HL-60 (cell line): ENCODE data around the gene DUSP6.

Experiments
- DNase-seq, 2 experiments: peaks; one replicate each; pipeline ENCODE4 v3.0.0-alpha.2; 2010 to 2020; ENCODE audit warnings: low read depth in 1 of 2, low spot score in 1 of 2
- H3K27ac ChIP-seq: fragments of 250-450 bp; sonication (Bioruptor Pico); replicated peaks from 2 replicates; pipeline ENCODE4 v1.5.1; 2020; ENCODE audit warnings: mild to moderate bottlenecking, moderate library complexity
- H3K27me3 ChIP-seq: fragments of 250-450 bp; sonication (Bioruptor Pico); 2 replicates; pipeline ENCODE4 v1.5.1; 2021; ENCODE audit warnings: mild to moderate bottlenecking, moderate library complexity; ENCODE audit not compliant: insufficient read depth, poor library complexity, severe bottlenecking
- H3K4me3 ChIP-seq: replicated peaks from 2 replicates; pipeline ENCODE4 v1.5.1; 2011; ENCODE audit warnings: mild to moderate bottlenecking, control low read depth, low read length; ENCODE audit not compliant: insufficient read depth
- GABPA ChIP-seq: IDR thresholded peaks from 2 replicates; pipeline ENCODE4 v1.6.1; 2012; ENCODE audit warnings: low read depth
- POLR2AphosphoS5 ChIP-seq: IDR thresholded peaks from 2 replicates; pipeline ENCODE4 v1.6.1; 2012; ENCODE audit warnings: low read depth
- SPI1 ChIP-seq: IDR thresholded peaks from 2 replicates; pipeline ENCODE4 v1.6.1; 2012; ENCODE audit warnings: low read depth, mild to moderate bottlenecking, borderline replicate concordance
- TF ChIP-seq, protein P1 (sequence below): IDR thresholded peaks from 2 replicates; pipeline ENCODE4 v1.6.1; 2012; ENCODE audit warnings: low read depth; ENCODE audit not compliant: insufficient replicate concordance
- TF ChIP-seq, protein P2 (sequence below): IDR thresholded peaks from one replicate; pipeline ENCODE4 v1.5.1; 2011; ENCODE audit warnings: low read length, control low read depth, inconsistent platforms; ENCODE audit not compliant: insufficient read depth

Gene DUSP6

DNA sequence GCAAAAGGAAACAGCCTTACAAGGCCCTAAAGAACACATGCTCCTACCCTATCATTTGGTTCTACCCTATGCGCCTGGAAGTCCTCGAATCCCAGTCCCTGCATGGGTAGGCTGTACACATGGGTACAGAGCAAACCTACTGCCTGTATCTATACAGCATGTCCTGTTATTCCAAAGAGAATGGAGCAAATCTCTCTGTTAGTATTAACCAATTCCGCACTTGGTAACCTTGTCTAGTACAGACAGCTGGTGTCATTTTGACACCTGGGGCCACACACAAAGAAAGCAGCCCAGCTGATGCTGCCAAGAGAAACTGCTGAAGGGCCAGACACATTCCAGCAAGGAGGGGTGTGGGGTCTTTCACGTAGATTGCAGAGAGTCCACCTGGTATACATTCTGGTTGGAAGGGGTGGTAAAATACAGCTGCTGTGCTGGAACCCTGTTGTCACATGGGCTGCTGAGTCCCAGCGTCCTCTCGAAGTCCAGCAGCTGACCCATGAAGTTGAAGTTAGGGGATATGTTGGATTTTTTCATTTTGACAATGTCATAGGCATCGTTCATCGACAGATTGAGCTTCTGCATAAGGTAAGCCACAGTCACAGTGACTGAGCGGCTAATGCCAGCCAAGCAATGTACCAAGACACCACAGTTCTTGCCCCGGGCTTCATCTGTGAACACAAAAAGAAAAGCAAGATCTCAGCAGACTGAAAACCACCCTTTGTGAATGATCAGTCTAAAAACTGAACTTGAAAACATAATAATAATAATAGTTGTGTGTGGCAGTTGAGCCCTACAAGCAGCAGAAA lies 3.2 kb downstream of the DUSP6 start:
- Histone ChIP-seq H3K27me3 (no peaks in the 10 kb centered on the region), H3K4me3 (peak overlapping the region; percentile 59), H3K27ac (peak overlapping the region; percentile 93)
- DNase-seq, result no peak
- TF ChIP-seq, protein P1, sequence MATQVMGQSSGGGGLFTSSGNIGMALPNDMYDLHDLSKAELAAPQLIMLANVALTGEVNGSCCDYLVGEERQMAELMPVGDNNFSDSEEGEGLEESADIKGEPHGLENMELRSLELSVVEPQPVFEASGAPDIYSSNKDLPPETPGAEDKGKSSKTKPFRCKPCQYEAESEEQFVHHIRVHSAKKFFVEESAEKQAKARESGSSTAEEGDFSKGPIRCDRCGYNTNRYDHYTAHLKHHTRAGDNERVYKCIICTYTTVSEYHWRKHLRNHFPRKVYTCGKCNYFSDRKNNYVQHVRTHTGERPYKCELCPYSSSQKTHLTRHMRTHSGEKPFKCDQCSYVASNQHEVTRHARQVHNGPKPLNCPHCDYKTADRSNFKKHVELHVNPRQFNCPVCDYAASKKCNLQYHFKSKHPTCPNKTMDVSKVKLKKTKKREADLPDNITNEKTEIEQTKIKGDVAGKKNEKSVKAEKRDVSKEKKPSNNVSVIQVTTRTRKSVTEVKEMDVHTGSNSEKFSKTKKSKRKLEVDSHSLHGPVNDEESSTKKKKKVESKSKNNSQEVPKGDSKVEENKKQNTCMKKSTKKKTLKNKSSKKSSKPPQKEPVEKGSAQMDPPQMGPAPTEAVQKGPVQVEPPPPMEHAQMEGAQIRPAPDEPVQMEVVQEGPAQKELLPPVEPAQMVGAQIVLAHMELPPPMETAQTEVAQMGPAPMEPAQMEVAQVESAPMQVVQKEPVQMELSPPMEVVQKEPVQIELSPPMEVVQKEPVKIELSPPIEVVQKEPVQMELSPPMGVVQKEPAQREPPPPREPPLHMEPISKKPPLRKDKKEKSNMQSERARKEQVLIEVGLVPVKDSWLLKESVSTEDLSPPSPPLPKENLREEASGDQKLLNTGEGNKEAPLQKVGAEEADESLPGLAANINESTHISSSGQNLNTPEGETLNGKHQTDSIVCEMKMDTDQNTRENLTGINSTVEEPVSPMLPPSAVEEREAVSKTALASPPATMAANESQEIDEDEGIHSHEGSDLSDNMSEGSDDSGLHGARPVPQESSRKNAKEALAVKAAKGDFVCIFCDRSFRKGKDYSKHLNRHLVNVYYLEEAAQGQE, result no peak
- no peak for TF ChIP-seq POLR2AphosphoS5
- TF ChIP-seq, protein P2, sequence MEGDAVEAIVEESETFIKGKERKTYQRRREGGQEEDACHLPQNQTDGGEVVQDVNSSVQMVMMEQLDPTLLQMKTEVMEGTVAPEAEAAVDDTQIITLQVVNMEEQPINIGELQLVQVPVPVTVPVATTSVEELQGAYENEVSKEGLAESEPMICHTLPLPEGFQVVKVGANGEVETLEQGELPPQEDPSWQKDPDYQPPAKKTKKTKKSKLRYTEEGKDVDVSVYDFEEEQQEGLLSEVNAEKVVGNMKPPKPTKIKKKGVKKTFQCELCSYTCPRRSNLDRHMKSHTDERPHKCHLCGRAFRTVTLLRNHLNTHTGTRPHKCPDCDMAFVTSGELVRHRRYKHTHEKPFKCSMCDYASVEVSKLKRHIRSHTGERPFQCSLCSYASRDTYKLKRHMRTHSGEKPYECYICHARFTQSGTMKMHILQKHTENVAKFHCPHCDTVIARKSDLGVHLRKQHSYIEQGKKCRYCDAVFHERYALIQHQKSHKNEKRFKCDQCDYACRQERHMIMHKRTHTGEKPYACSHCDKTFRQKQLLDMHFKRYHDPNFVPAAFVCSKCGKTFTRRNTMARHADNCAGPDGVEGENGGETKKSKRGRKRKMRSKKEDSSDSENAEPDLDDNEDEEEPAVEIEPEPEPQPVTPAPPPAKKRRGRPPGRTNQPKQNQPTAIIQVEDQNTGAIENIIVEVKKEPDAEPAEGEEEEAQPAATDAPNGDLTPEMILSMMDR, result no peak
- TF ChIP-seq GABPA, result no peak
- TF ChIP-seq SPI1, result no peak

DNA sequence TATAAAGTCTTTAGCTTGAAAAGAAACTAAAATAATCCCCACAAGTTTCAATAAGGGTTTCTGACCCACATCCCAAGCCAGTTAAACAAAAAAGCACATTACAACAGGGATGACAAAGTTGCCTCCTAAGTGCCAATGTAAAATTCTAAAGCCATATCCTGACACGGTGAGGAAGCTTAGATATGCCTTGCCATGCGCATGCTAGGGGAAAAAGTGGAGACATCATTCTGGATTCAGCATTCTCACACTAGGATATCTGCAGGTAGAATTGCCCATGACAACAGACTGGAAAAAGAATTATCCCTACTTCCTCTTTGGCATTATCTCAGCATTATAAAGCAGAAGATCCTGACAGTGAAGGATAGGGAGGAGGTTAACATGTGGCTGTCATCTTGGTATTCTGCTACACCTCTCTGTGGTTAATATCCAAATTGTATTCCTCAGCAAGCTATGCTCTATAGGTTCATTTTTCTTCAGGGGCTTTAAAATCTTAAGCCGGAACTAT lies 4.9 kb downstream of the DUSP6 start:
- Histone ChIP-seq H3K27me3 (no peaks in the 10 kb centered on the region), H3K27ac (peak overlapping the region; percentile 93), H3K4me3 (no peak overlapping the region)
- DNase-seq, result no peak
- peak; percentile 48; the same call in 1 of the 2 replicates for TF ChIP-seq SPI1
- no peak for TF ChIP-seq GABPA
- 0 out of 2 replicates have a peak, but pooled peaks have one; percentile 22 for TF ChIP-seq POLR2AphosphoS5
- TF ChIP-seq, protein P1, result no peak
- TF ChIP-seq, protein P2, result no peak

DNA sequence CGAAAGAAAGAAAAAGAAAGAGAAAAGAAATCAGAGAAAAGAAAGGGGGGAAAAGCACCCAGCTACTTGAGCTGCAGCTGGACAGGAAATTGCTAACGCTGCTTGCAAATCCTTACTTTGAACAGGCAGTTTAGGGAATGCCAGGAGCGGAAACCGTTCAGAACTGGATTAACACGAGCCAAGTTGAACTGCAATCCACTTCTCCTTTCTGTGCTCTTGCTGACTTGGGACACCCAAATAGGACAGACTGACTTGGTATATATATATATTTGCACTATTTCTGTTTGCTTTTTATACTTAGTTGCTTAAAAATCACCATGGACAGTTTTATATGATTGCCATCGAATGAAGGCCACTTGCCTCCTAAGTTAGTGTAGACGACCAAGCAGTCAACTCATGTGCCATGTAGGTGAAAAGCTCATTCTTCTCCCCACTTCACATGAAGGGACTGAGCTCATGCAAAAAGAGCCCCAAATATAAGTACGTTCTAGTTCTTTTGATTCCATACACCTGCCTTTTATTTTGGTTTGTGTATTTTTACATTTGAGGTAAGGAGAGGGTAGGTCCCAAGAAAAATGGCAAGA lies 5.5 kb downstream of the DUSP6 start:
- DNase-seq, result peak in 1 of 2 experiments; percentile 74
- peak overlapping the region; percentile 93 for H3K27ac ChIP-seq
- TF ChIP-seq GABPA (no peak), POLR2AphosphoS5 (peak; percentile 77), SPI1 (peak; percentile 88)
- TF ChIP-seq, protein P2, result no peak
- TF ChIP-seq, protein P1, result peak; percentile 36
- H3K4me3 ChIP-seq, result peak overlapping the region; percentile 19
- H3K27me3 ChIP-seq, result no peaks in the 10 kb centered on the region
